COLO668 (cell line): ENCODE results near the gene HMG20A.
"Not testable (repeated sequence)": the region's sequence is repeated elsewhere in the genome, so short reads cannot be mapped to it uniquely, and the experiment has no call there.

ENCODE experiments used
- DNase-seq: peaks from one replicate; lab custom pipeline; 2025; ENCODE audit not compliant: unreplicated experiment; lab: John Stamatoyannopoulos, UW

The HMG20A gene

GRCh38 chr15:77420610-77421369, at the start of gene HMG20A:
TSS of gene HMG20A (plus strand) at chr15:77420888. CDS start at chr15:77458408, 37,520 bp downstream.
- peak; percentile 61 for DNase-seq

- DNase-seq = no peak
Observed at GRCh38 chr15:77371850-77372563, 48.7 kb upstream of the HMG20A start.

- DNase-seq = no peak
Observed at GRCh38 chr15:77373441-77373840, 47.2 kb upstream of the HMG20A start.

DNA sequence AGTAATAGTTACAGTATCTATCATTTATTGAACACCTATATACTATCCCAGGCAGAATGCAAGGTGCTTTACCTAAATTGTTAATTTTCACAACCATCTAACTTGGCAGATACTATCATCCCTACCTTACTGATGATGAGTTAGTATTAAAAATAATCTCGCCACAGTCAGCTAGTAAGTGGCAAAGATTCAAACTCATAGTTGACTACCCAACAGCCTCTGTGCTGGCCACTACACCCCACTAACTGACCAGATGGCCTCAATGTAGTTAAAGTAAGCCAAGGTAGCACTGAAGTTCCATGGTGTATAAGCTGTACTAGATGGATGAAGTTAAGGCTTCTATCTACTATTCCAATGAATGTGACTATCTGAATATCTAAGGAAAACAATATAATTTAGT, 45.6 kb upstream of the HMG20A start:
- DNase-seq = no peak

DNA sequence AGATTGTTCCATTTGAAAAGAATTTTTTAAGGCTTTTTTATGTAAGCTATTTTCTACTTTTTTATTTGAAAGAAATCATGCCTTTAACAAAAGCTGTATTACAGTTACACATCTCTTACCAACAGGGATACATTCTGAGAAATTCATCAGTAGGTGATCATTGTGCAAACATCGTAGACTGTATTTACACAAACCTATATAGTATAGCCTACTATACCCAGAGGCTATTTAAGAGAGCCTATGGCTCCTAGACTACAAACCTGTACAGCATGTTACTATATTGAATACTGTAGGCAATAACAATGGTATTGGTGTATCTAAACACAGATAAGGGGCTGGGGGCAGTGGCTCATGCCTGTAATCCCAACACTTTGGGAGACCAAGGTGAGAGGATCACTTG, 43.9 kb upstream of the HMG20A start:
- DNase-seq = no peak

- DNase-seq = no peak
Observed at GRCh38 chr15:77380033-77380432, 40.7 kb upstream of the HMG20A start.

GRCh38 chr15:77384086-77384485, 36.6 kb upstream of the HMG20A start:
- DNase-seq = no peak

GRCh38 chr15:77384589-77385359, 35.9 kb upstream of the HMG20A start:
- no peak for DNase-seq

GRCh38 chr15:77386626-77387025, 34.1 kb upstream of the HMG20A start:
- DNase-seq = no peak

- DNase-seq = no peak
Observed at GRCh38 chr15:77387365-77388105, 33.2 kb upstream of the HMG20A start.

DNA sequence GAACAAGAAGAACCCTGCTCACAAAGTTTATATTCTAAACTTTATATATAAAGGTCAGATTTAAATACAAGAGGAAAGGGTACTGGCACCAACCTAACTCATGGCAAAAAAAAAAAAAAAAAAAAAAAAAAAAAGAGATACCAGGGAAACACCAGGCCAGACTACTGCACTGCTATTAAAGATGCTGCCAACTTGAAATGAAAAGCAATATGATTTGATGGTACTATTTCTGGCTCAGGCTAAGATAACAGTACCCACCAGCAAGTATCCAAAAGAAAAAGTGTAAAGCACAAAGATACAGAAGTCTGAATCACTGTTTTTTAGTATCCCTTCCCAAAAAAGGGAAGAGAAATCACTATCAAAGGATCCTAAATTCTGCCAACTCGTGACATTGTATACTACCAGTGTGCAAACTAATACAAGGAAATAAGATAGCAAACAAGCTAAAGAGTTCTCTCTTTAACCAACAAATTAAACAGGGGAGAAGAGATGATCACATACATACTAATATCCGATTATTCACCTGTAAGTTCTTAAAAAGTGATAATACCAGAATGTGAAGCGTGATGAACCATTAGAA, 29.2 kb upstream of the HMG20A start:
- DNase-seq = no peak

- DNase-seq = no peak
Observed at GRCh38 chr15:77392762-77393470, 27.8 kb upstream of the HMG20A start.

DNA sequence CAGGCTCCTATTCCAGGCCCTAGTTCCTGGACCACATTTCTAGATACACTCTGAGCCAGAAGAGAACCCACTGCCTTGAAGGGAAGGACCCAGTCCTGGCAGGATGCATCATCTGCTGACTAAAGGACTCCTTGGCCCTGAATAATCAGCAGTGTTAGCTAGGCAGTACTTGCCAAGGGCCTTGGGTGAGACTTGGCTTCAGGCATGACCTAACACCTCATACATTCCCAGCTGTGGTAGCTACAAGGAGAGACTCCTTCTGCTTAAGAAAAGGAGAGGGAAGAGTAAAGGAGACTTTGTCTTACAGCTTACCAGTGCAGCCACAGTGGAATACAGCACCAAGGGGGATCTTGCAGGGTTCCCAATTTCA, 27.2 kb upstream of the HMG20A start:
- DNase-seq = no peak

DNA sequence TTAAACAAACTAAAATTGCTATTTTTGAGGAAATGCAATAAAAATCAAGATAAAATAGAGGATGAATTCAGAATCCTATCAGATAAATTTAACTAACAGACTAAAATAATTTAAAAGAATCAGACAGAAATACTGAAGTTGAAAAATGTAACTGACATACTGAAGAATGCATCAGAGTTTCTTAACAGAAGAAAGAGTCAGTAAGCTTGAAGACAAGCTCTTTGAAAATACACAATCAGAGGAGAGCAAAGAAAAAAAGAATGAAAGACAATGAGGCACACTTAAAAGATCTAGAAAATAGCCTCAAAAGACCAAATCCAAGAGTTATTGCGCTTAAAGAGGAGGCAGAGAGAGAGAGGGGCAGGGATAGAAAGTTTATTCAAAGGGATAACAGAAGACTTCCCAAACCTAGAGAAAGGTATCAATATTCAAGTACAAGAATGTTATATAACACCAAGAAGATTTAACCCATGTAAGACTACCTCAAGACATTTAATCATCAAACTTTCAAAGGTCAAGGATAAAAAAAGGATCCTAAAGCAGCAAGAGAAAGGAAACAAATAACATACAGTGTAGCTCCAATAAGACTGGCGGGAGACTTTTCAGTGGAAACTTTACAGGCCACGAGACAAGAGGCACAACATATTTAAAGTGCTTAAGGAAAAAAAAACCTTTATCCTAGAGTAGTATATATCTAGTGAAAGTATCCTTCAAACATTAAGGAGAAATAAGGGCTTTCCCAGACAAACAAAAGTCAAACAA, 25.5 kb upstream of the HMG20A start:
- no peak for DNase-seq

DNA sequence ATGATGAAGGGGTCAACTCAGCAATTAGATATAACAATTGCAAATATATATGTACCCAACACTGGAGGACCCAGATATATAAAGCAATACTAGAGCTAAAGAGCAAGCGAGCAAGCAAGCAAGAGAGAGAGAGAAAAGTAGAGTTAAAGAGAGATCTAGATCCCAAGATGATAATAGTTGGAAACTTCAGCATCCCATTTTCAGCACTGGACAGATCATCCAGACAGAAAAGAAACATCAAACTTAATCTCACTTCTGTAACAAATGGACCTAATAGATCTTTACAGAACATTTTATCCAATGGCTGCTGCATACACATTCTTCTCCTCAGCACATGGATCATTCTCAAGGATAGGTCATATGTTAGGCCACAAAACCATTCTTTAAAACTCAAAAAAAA, 24.0 kb upstream of the HMG20A start:
- no peak for DNase-seq

DNA sequence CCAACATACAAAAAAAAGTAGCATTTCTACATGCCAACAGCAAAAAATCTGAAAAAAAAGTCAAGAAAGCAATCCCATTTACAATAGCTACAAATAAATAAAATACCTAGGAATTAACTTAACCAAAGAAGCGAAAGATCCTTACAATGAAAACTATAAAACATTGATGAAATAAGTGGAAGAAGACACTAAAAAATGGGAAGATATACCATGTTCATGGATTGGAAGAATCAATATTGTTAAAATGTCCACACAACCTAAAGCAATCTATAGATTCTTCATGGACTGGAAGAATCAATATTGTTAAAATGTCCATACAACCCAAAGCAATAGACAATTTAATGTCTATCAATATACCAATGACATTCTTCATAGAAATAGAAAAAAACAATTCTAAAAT, 21.8 kb upstream of the HMG20A start:
- DNase-seq = no peak

- no peak for DNase-seq
Observed at GRCh38 chr15:77400258-77400657, 20.4 kb upstream of the HMG20A start.

DNA sequence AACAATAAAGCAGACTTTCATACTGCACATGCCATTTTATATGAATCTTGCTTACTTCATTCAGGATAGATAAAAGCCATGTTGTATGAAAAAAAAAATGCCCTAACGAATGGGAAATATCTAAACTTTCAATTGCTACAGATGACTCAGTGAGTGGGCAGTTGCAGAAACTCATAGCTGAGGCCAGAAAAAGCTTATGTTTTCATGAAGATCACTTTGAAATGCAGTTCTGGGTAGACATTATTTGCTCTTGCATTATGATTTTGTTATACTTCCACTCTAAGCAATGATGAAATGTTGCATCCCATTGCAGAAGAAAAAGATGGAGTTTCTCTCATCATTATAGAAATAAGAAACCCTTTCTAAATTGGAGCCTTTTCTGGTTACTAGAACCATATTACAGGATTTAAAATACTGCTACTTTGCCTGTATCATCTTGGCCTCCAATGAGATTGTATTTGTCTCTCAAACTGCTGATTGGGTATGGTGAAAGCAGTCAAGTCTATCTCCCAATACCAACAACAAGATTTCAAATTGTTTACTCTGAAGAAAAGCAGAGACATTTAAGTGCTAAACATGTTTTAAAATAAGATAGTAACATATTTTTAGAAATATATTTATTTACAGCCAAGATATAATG, 17.8 kb upstream of the HMG20A start:
- no peak for DNase-seq

DNA sequence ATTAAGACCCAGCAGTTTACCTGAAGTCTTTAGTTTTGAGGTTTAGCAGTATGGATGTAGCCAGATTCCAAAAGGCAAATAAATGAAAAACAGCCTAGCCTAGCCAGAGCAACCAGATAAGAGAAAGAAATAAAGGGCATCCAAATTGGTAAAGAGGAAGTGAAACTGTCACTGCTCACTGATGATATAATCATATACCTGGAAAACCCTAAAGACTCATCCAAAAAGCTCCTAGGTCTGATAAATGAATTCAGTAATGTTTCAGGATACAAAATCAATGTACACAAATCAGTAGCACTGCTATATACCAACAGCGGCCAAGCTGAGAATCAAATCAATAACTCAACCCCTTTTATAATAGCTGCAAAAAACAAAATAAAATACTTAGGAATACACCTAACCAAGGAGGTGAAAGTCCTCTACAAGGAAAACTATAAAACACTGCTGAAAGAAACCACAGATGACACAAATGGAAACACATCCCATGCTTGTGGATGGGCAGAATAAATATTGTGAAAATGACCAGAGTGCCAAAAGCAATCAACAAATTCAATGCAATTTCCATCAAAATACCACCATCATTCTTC, 14.4 kb upstream of the HMG20A start:
- not testable (repeated sequence) for DNase-seq
